Parathyroid adenoma (tissue), 2 donors: ENCODE measurements around the gene SLC24A3.

ENCODE experiments used
- H2AFZ ChIP-seq: fragments of 300-600 bp; sonication (generic); one replicate; pipeline ENCODE4 v1.7.0; 2017; ENCODE audit warnings: antibody characterized with exemption, mild to moderate bottlenecking
- H3K27ac ChIP-seq: fragments of 300-600 bp; sonication (generic); one replicate; pipeline ENCODE4 v1.7.0; 2017
- H3K27me3 ChIP-seq: fragments of 300-600 bp; sonication (generic); one replicate; pipeline ENCODE4 v1.7.0; 2017; ENCODE audit warnings: low read length; ENCODE audit not compliant: control insufficient read depth, insufficient read depth
- H3K36me3 ChIP-seq: fragments of 300-600 bp; sonication (generic); one replicate; pipeline ENCODE4 v1.7.0; 2017; ENCODE audit warnings: low read length; ENCODE audit not compliant: control insufficient read depth, insufficient read depth
- H3K4me1 ChIP-seq: fragments of 300-600 bp; sonication (generic); one replicate; pipeline ENCODE4 v1.7.0; 2017; ENCODE audit warnings: control low read depth
- H3K4me2 ChIP-seq: fragments of 300-600 bp; sonication (generic); one replicate; pipeline ENCODE4 v1.7.0; 2017; ENCODE audit warnings: low read length
- H3K4me3 ChIP-seq: fragments of 300-600 bp; sonication (generic); one replicate; pipeline ENCODE4 v1.7.0; 2017; ENCODE audit warnings: low read depth, low read length
- H3K79me2 ChIP-seq: fragments of 300-600 bp; sonication (generic); one replicate; pipeline ENCODE4 v1.7.0; 2017; ENCODE audit warnings: control low read depth
- H3K9ac ChIP-seq: fragments of 300-600 bp; sonication (generic); one replicate; pipeline ENCODE4 v1.7.0; 2017; ENCODE audit warnings: mild to moderate bottlenecking
- H3K9me3 ChIP-seq: fragments of 300-600 bp; sonication (generic); one replicate; pipeline ENCODE4 v1.7.0; 2017; ENCODE audit warnings: low read length; ENCODE audit not compliant: control insufficient read depth
- TF ChIP-seq, protein P1 (sequence below): fragments of 300-600 bp; sonication (generic); IDR thresholded peaks from one replicate; pipeline ENCODE4 v1.7.0; 2017; ENCODE audit warnings: antibody characterized with exemption, mild to moderate bottlenecking
- donor health status: primary hyperparathyroidism.

The SLC24A3 gene

GRCh38 chr20:19429538-19429937 is 217.1 kb downstream of the SLC24A3 start:
- no peaks in the 10 kb centered on the region for H3K27me3 ChIP-seq
- H3K4me1 ChIP-seq, result peaks cover 14% of the 10 kb centered on the region
- no peaks in the 10 kb centered on the region for H3K36me3 ChIP-seq
- H3K4me2 ChIP-seq, result no peak overlapping the region
- no peak overlapping the region for H3K4me3 ChIP-seq
- H2AFZ ChIP-seq, result no peak overlapping the region
- H3K9me3 ChIP-seq, result no peaks in the 10 kb centered on the region
- TF ChIP-seq, protein P1, sequence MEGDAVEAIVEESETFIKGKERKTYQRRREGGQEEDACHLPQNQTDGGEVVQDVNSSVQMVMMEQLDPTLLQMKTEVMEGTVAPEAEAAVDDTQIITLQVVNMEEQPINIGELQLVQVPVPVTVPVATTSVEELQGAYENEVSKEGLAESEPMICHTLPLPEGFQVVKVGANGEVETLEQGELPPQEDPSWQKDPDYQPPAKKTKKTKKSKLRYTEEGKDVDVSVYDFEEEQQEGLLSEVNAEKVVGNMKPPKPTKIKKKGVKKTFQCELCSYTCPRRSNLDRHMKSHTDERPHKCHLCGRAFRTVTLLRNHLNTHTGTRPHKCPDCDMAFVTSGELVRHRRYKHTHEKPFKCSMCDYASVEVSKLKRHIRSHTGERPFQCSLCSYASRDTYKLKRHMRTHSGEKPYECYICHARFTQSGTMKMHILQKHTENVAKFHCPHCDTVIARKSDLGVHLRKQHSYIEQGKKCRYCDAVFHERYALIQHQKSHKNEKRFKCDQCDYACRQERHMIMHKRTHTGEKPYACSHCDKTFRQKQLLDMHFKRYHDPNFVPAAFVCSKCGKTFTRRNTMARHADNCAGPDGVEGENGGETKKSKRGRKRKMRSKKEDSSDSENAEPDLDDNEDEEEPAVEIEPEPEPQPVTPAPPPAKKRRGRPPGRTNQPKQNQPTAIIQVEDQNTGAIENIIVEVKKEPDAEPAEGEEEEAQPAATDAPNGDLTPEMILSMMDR, result no peak
- H3K79me2 ChIP-seq, result no peaks in the 10 kb centered on the region
- no peak overlapping the region for H3K27ac ChIP-seq
- no peak overlapping the region for H3K9ac ChIP-seq

DNA sequence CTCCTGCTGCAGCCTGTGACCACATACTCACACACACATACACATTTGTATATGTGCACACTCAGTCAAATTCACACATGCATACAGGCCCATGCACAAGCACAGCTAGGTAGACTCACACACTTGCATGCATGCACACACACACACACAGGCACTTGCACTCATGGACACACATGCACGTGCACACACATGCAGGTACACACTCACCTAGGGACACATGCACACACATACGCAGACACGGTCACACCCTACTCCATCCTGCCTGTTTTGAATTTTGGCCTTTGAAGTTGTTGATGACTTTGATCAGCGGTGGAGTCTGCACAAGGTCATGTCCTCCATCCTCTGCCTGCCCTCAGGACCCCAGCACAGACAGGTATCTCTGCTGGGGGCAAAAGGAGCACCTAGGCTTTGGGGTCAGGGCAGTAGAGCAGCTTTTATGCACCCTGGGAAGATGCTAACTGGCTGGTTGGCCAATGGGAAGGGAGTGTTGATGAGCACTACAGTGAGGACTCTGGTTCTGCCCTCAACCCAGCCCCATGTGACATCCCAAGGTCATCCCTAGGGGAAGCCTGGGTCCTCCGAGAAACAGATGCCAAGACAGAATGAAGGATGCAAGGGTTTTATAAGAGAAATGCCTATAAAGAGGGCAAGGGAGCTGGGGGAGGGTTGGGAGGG is 218.3 kb downstream of the SLC24A3 start:
- no peak overlapping the region for H3K9ac ChIP-seq
- no peaks in the 10 kb centered on the region for H3K9me3 ChIP-seq

GRCh38 chr20:19431316-19431700 is 218.9 kb downstream of the SLC24A3 start:
- Histone ChIP-seq H3K9me3 (no peaks in the 10 kb centered on the region), H3K27ac (no peak overlapping the region), H3K4me2 (no peak overlapping the region), H3K9ac (no peak overlapping the region), H2AFZ (no peak overlapping the region), H3K4me1 (peaks cover 14% of the 10 kb centered on the region), H3K27me3 (no peaks in the 10 kb centered on the region), H3K4me3 (no peak overlapping the region), H3K79me2 (no peaks in the 10 kb centered on the region), H3K36me3 (no peaks in the 10 kb centered on the region)
- TF ChIP-seq, protein P1, result no peak

More for the DNA sequence above, 218.3 kb downstream of the SLC24A3 start:
- H3K79me2 ChIP-seq, result no peaks in the 10 kb centered on the region
- H3K27ac ChIP-seq, result no peak overlapping the region
- no peak overlapping the region for H2AFZ ChIP-seq
- no peak overlapping the region for H3K4me2 ChIP-seq
- no peaks in the 10 kb centered on the region for H3K27me3 ChIP-seq
- no peaks in the 10 kb centered on the region for H3K36me3 ChIP-seq
- TF ChIP-seq, protein P1, result no peak
- H3K4me3 ChIP-seq, result no peak overlapping the region
- peaks cover 14% of the 10 kb centered on the region for H3K4me1 ChIP-seq

- Histone ChIP-seq H3K27me3 (no peaks in the 10 kb centered on the region), H3K9ac (no peak overlapping the region), H3K4me2 (no peak overlapping the region), H2AFZ (no peak overlapping the region), H3K36me3 (no peaks in the 10 kb centered on the region), H3K27ac (no peak overlapping the region), H3K79me2 (no peaks in the 10 kb centered on the region), H3K4me3 (no peak overlapping the region), H3K4me1 (peaks cover 10% of the 10 kb centered on the region), H3K9me3 (no peaks in the 10 kb centered on the region)
- TF ChIP-seq, protein P1, result no peak
Observed at GRCh38 chr20:19431906-19432305, 219.5 kb downstream of the SLC24A3 start.
